A549 treated with AZD9567 at 1 μM for 4 hours (cell line): Measurements from ENCODE around the gene ZNF106. TPM values are rescaled to one million over a fixed set of nuclear protein-coding genes. Genes with fewer than 3 reads are reported as not detected.

Source experiments
- total RNA-seq: library from RNA; stranded (reverse); fragments of 200-300 nt; extraction: Qiagen RNA extraction; gene quantifications from 5 replicates; pipeline ENCODE4 v1.2.3, GENCODE V29; 2022; ENCODE audit not compliant: insufficient read depth

ZNF106 gene
- total RNA-seq: 8.5 to 11.7 TPM (median 11.5 TPM) in 5 replicates

GRCh38 chr15:42490671-42491538 is at the start of gene ZNF106:
TSS of gene ZNF106 (minus strand) at chr15:42491141. CDS start at chr15:42472289, 18,852 bp downstream.

DNA sequence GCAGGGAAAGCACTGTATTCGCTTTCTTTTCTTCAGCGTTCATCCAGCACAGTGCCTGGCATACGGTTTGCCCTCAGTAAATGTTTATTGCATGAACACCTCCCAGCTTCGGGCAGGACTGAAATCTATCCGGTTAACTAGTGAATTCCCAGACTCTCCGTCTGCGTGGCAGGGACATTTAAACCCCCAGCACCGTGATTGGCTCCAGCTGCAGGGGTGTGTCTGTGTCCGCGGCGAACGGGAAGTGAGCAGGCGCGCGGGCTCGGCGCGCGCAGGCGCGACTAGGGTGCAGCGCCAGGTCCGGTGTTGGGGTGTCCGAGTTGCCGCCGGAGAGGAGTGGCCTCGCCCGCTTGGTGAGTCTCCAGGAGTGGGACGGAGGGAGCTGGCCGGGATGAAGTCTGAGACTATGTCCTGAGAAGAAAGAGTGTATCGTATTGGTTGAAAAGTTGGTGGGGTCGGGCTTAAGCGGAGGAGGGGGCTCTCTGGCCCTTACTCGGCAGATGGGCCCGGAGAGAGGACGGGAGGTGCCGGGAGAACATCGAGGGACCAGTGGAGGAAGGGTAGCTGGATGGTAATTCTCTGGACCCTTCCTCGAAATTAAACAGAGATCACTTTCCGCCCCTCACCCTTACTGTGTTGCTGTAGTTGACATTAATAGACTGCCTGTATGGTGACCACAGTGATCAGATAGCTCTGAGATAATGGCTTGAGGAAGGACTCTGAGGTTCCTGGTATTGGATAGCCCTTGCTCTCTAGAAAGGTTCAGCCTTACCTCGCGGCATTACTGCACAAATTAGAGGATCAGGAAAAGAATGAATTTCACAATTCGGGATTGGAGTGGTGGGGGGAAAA is 4.6 kb upstream of the ZNF106 start, which contains the start of gene SNAP23:
SNAP23 (plus strand) TSS at position 274 of the 852 bp plus-strand sequence. CDS start 16,213 bp downstream, outside the sequence.

Other genes with a start within 250 kb of the ZNF106 start
- 5.4 to 6.9 TPM (median 6.1 TPM) in 5 replicates for gene GANC, start 217.9 kb downstream of the ZNF106 start, total RNA-seq
- gene TMEM87A, start 217.7 kb downstream of the ZNF106 start, total RNA-seq: 27.5 to 32.7 TPM (median 27.7 TPM) in 5 replicates
- 0.27 to 0.57 TPM (median 0.38 TPM) in 4 of 5 replicates, not detected in the other for gene CAPN3, start 131.6 kb downstream of the ZNF106 start, total RNA-seq
- 15.2 to 43.5 TPM (median 20.1 TPM) in 5 replicates for gene SNAP23, start 4.5 kb upstream of the ZNF106 start, total RNA-seq
- gene LRRC57, start 57.7 kb upstream of the ZNF106 start, total RNA-seq: 12.5 to 15.1 TPM (median 12.9 TPM) in 5 replicates
- 18.5 to 30.3 TPM (median 20.3 TPM) in 5 replicates for gene HAUS2, start 57.7 kb upstream of the ZNF106 start, total RNA-seq
- 1.1 to 2.3 TPM (median 1.8 TPM) in 5 replicates for gene STARD9, start 84.5 kb upstream of the ZNF106 start, total RNA-seq
- gene CDAN1, start 246.0 kb upstream of the ZNF106 start, total RNA-seq: 3.7 to 7.9 TPM (median 7.2 TPM) in 5 replicates